ENCODE data around the gene KCNIP3.

Gene KCNIP3

GRCh38 chr2:95278637-95279225 lies 18.4 kb upstream of the KCNIP3 start:
- no peak for DNase-seq (ENCODE audit: low read depth)
- no peak for TF ChIP-seq CTCF (IDR thresholded peaks at IDR 0.05; ENCODE audit: low read depth, low read length, missing control alignments)
- H3K4me3 ChIP-seq (ENCODE audit: low read depth, low read length): no peak overlapping the region

- no peak overlapping the region for H3K4me3 ChIP-seq (ENCODE audit: low read depth, low read length)
- DNase-seq (ENCODE audit: low read depth): no peak
- TF ChIP-seq CTCF (IDR thresholded peaks at IDR 0.05; ENCODE audit: low read depth, low read length, missing control alignments): no peak
Observed at GRCh38 chr2:95279435-95280035, 17.6 kb upstream of the KCNIP3 start.

- no peak for TF ChIP-seq CTCF (IDR thresholded peaks at IDR 0.05; ENCODE audit: low read depth, low read length, missing control alignments)
- DNase-seq (ENCODE audit: low read depth): no peak
- H3K4me3 ChIP-seq (ENCODE audit: low read depth, low read length): no peak overlapping the region
Observed at GRCh38 chr2:95281071-95281470, 16.1 kb upstream of the KCNIP3 start.

- DNase-seq (ENCODE audit: low read depth): no peak
- no peak overlapping the region for H3K4me3 ChIP-seq (ENCODE audit: low read depth, low read length)
- no peak for TF ChIP-seq CTCF (IDR thresholded peaks at IDR 0.05; ENCODE audit: low read depth, low read length, missing control alignments)
Observed at GRCh38 chr2:95281786-95282185, 15.4 kb upstream of the KCNIP3 start.

- no peak for TF ChIP-seq CTCF (IDR thresholded peaks at IDR 0.05; ENCODE audit: low read depth, low read length, missing control alignments)
- DNase-seq (ENCODE audit: low read depth): no peak
- H3K4me3 ChIP-seq (ENCODE audit: low read depth, low read length): no peak overlapping the region
Observed at GRCh38 chr2:95282458-95282857, 14.7 kb upstream of the KCNIP3 start.

GRCh38 chr2:95283562-95283961 lies 13.6 kb upstream of the KCNIP3 start:
- no peak for TF ChIP-seq CTCF (IDR thresholded peaks at IDR 0.05; ENCODE audit: low read depth, low read length, missing control alignments)
- H3K4me3 ChIP-seq (ENCODE audit: low read depth, low read length): no peak overlapping the region
- no peak for DNase-seq (ENCODE audit: low read depth)
